Vagina (tissue), 2 donors: ENCODE results near the gene SLC8A2. TPM values are rescaled to one million over a fixed set of nuclear protein-coding genes. Genes with fewer than 3 reads are reported as not detected.

Experiments
- DNase-seq, 2 donors: peaks; one replicate each; pipeline ENCODE4 v3.0.0-alpha.2; 2017; ENCODE audit errors: extremely low spot score in 2 of 2
- H3K27ac ChIP-seq: fragments of 200-600 bp; sonication (generic); one replicate; pipeline ENCODE4 v1.5.1; 2019
- H3K27me3 ChIP-seq: fragments of 200-600 bp; sonication (generic); one replicate; pipeline ENCODE4 v1.5.1; 2019
- H3K36me3 ChIP-seq, 2 donors: fragments of 200-600 bp; sonication (generic); one replicate each; pipeline ENCODE4 v1.5.1; 2017 to 2019
- H3K4me1 ChIP-seq: fragments of 200-600 bp; sonication (generic); one replicate; pipeline ENCODE4 v1.5.1; 2019
- H3K4me3 ChIP-seq, 2 donors: fragments of 200-600 bp; sonication (generic); 1 replicate in 1 of 2; 2 replicates in 1 of 2; pipeline ENCODE4 v1.5.1; 2016 to 2019
- H3K9me3 ChIP-seq: fragments of 200-600 bp; sonication (generic); one replicate; pipeline ENCODE4 v1.5.1; 2019
- CTCF ChIP-seq, 3 experiments: fragments of 450-650 bp in 2 of 3; fragments of 200-600 bp in 1 of 3; sonication (generic) in 1 of 3; IDR thresholded peaks; one replicate each; pipeline ENCODE4 v1.5.1; 2017 to 2019; ENCODE audit warnings: antibody characterized with exemption in 3 of 3, mild to moderate bottlenecking in 2 of 3, moderate library complexity in 2 of 3
- POLR2A ChIP-seq, 2 donors: fragments of 450-650 bp; IDR thresholded peaks; one replicate each; pipeline ENCODE4 v1.6.1; 2017; ENCODE audit warnings: antibody characterized with exemption in 2 of 2, mild to moderate bottlenecking in 2 of 2, moderate library complexity in 2 of 2
- POLR2AphosphoS5 ChIP-seq, 2 donors: sonication (generic); formaldehyde crosslinking; IDR thresholded peaks; one replicate each; pipeline ENCODE4 v1.9.0; 2017; ENCODE audit warnings: antibody characterized with exemption in 2 of 2, mild to moderate bottlenecking in 2 of 2, low read depth in 1 of 2; ENCODE audit not compliant: insufficient read depth in 1 of 2
- intact Hi-C: fragments of 100-400 bp; cut with DNase I; formaldehyde crosslinking; loops from one replicate; pipeline ENCODE4 v1.15.1; 2023
- total RNA-seq: library from RNA; depleted of rRNA; stranded (reverse); fragments of >200 nt; gene quantifications from one replicate; pipeline ENCODE4 v1.2.3, GENCODE V29; 2016

Gene SLC8A2
- total RNA-seq, 1 donor from 2014 or later = 0.49 TPM

DNA sequence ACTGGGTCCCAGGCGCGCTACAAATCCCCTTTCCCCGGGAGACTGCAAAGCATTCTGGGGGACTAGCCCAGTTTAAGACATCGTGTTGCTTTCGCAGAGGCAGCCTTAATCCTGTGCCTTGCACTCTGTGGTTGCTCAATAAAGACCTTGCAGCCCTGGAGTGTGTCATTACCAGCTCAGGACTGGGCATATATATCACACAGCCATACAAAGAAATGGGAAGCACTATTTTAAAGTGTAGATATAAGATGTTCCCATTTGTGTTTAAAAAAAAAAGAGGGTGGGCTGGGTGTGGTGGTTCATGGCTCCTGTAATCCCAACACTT is 32.1 kb upstream of the SLC8A2 start:
- Histone ChIP-seq H3K9me3 (no peaks in the 10 kb centered on the region), H3K4me1 (peaks cover 34% of the 10 kb centered on the region), H3K36me3 (peaks cover 0 to 50% of the 10 kb centered on the region in 2 donors), H3K4me3 (no peak overlapping the region), H3K27me3 (no peaks in the 10 kb centered on the region), H3K27ac (no peak overlapping the region)
- no peak for TF ChIP-seq POLR2A (IDR thresholded peaks at IDR 0.05)
- TF ChIP-seq POLR2AphosphoS5 (IDR thresholded peaks at IDR 0.05; ENCODE audit: insufficient read depth in 1 of 2, low read depth in 1 of 2) = no peak
- no peak for TF ChIP-seq CTCF (IDR thresholded peaks at IDR 0.05)
- intact Hi-C loops = no loop called here
- DNase-seq = no peak

DNA sequence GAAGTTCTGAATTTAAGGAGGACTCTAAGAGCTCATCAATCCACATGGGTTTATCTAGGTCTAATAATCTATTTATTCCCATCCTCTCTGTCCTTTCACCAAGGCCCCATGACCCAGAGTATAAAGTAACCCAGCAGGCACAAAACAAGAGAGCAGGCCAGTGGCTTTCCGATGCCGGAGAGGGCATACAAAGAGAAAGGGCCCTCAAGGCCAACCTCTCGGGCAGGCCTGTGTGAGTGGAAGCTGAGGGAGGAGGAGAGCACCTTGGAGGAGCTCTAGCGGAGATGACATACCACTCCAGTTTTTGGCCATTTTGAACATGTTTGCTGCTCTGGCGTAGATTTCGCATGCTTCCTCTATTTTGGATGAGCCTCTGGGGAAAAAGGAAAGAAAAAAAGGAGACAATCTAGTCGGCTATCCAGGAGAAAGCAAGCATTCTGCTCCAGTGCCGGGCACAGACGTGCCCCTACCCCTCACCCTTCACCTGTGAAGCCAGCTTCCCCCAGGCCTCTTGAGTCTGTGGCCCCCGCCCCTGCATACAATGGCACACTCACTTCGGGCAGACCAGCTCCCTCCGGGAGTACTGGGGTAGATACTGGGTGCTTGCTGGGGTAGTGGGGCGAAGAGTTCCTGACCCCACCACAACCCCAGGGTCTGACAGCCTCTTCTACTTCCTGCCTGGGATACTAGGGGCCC is 31.6 kb upstream of the SLC8A2 start:
- intact Hi-C loops = no loop called here
- H3K9me3 ChIP-seq = no peaks in the 10 kb centered on the region
- TF ChIP-seq POLR2A (IDR thresholded peaks at IDR 0.05) = no peak
- no peaks in the 10 kb centered on the region for H3K27me3 ChIP-seq
- peaks cover 0 to 55% of the 10 kb centered on the region in 2 donors for H3K36me3 ChIP-seq
- no peak for DNase-seq
- no peak overlapping the region for H3K4me3 ChIP-seq
- H3K4me1 ChIP-seq = peaks cover 34% of the 10 kb centered on the region
- no peak overlapping the region for H3K27ac ChIP-seq

DNA sequence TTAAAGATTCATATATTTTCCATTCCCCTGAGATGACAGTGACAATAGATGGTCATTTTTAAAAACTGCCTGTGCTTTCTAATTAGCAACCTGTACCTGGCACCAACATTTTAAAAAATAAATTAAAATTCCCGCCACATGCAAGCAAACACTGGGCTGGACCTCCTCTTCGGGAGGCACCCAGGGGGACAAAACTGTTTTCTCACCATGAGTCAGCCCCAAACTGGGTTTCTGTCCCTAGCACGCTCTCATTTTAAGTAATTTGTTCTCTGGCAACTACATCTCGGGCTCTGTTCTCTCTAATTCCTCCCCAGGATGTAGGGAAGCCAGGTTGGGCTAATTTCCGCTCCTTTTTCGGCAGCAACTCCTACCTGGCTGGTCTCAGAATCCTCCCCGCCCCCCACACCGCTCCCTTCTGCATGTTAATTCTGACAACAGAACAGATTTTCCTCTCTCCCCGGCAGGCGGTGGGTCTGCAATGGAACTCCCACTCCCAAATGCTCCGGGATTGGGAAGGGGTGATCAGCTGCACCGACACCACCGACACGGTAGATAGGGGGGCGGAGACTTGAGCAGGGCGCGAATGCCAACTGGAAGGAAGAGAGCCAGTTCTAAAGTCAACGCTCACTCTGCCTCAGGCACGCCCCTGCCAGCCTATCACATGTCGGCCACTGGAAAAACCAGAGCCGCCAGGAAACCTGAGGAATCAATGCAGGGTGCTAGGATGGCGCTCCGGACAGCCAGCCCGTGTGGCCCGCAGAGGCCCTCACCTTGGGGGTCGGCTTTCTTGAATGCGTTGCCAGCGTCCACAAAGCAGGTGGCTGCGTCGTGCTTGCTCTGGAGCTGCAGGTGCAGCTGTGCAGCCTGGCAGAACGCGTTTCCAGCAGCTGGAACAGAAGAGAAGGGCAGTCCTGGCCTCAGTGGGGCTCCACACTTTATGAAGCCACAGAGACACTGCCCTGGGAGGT is 28.5 kb upstream of the SLC8A2 start:
- peaks cover 0 to 62% of the 10 kb centered on the region in 2 donors for H3K36me3 ChIP-seq

GRCh38 chr19:47499371-47499770 is 27.7 kb upstream of the SLC8A2 start:
- Histone ChIP-seq H3K27me3 (no peaks in the 10 kb centered on the region), H3K4me3 (no peak overlapping the region), H3K9me3 (no peaks in the 10 kb centered on the region), H3K4me1 (peaks cover 19% of the 10 kb centered on the region), H3K36me3 (peaks cover 0 to 64% of the 10 kb centered on the region in 2 donors), H3K27ac (no peak overlapping the region)
- intact Hi-C loops = no loop called here
- DNase-seq = no peak
- TF ChIP-seq CTCF (IDR thresholded peaks at IDR 0.05) = no peak
- TF ChIP-seq POLR2A (IDR thresholded peaks at IDR 0.05) = no peak
- TF ChIP-seq POLR2AphosphoS5 (IDR thresholded peaks at IDR 0.05; ENCODE audit: insufficient read depth in 1 of 2, low read depth in 1 of 2) = no peak

More for the DNA sequence above, 28.5 kb upstream of the SLC8A2 start:
- Histone ChIP-seq H3K27me3 (no peaks in the 10 kb centered on the region), H3K27ac (no peak overlapping the region), H3K4me3 (no peak overlapping the region), H3K9me3 (no peaks in the 10 kb centered on the region), H3K4me1 (peaks cover 19% of the 10 kb centered on the region)
- TF ChIP-seq CTCF (IDR thresholded peaks at IDR 0.05) = no peak
- intact Hi-C loops = no loop called here
- no peak for DNase-seq

GRCh38 chr19:47498561-47498960 is 26.9 kb upstream of the SLC8A2 start:
- intact Hi-C loops = no loop called here
- Histone ChIP-seq H3K27me3 (no peaks in the 10 kb centered on the region), H3K4me1 (peaks cover 19% of the 10 kb centered on the region), H3K9me3 (no peaks in the 10 kb centered on the region), H3K4me3 (no peak overlapping the region), H3K36me3 (peaks cover 0 to 58% of the 10 kb centered on the region in 2 donors), H3K27ac (no peak overlapping the region)
- TF ChIP-seq CTCF (IDR thresholded peaks at IDR 0.05) (no peak), POLR2AphosphoS5 (IDR thresholded peaks at IDR 0.05; ENCODE audit: insufficient read depth in 1 of 2, low read depth in 1 of 2) (no peak), POLR2A (IDR thresholded peaks at IDR 0.05) (no peak)
- no peak for DNase-seq
